AG04450 (cell line): Measurements from ENCODE around the gene ADCY5. TPM values are rescaled to one million over a fixed set of nuclear protein-coding genes. Genes with fewer than 3 reads are reported as not detected.

Experiments used
- CTCF ChIA-PET: fragments of 300-600, 350-600 bp; formaldehyde crosslinking; extraction: SDS; loops from one replicate; lab custom pipeline; 2022; ENCODE audit warnings: antibody characterized with exemption, inconsistent platforms; lab: Charles Lee
- POLR2A ChIA-PET: fragments of 350-600 bp; formaldehyde crosslinking; extraction: SDS; loops from one replicate; lab custom pipeline; 2021; ENCODE audit warnings: antibody characterized with exemption, inconsistent platforms; lab: Yijun Ruan, JAX
- DNase-seq: peaks from one replicate; pipeline ENCODE4 v3.0.0-alpha.2; 2011; ENCODE audit warnings: low read depth, low spot score
- H3K27ac ChIP-seq: one replicate; pipeline ENCODE4 v1.5.1; 2012; ENCODE audit warnings: low read depth, low read length, control low read depth
- H3K27me3 ChIP-seq: one replicate; pipeline ENCODE4 v1.6.0; 2012; ENCODE audit warnings: low read length; ENCODE audit not compliant: control insufficient read depth, insufficient read depth
- H3K4me3 ChIP-seq: 2 replicates; pipeline ENCODE4 v1.5.1; 2011; ENCODE audit warnings: mild to moderate bottlenecking, low read depth, low read length, control low read depth
- H3K9me3 ChIP-seq: 2 replicates; pipeline ENCODE4 v1.5.1; 2012; ENCODE audit warnings: low read length; ENCODE audit not compliant: control insufficient read depth, insufficient read depth
- CTCF ChIP-seq: IDR thresholded peaks from 2 replicates; pipeline ENCODE4 v1.5.1; 2011; ENCODE audit warnings: low read depth, low read length, control low read depth, inconsistent platforms
- polyA plus RNA-seq: library from polyadenylated mRNA; depleted of rRNA; stranded (reverse); fragments of >200 nt; gene quantifications from 2 replicates; pipeline ENCODE4 v1.2.3, GENCODE V29; 2011

Gene ADCY5
- polyA plus RNA-seq, 1 experiment = 0.20 TPM

- no peak for TF ChIP-seq CTCF
- POLR2A ChIA-PET = no interaction called here
- CTCF ChIA-PET = interaction anchor here (0.9 kb wide), 1 partner anchor 103 kb away, joined by 3 read pairs; no protein-coding TSS in a partner anchor
- no peak for DNase-seq
- peaks cover 56% of the 10 kb centered on the region for H3K27me3 ChIP-seq
- H3K4me3 ChIP-seq = no peak overlapping the region
- H3K9me3 ChIP-seq = no peaks in the 10 kb centered on the region; the same call in 1 of the 2 replicates
- H3K27ac ChIP-seq = no peak overlapping the region
Measured at GRCh38 chr3:123432832-123433523, 15.9 kb downstream of the ADCY5 start.

- Histone ChIP-seq H3K27me3 (peaks cover 49% of the 10 kb centered on the region), H3K27ac (no peak overlapping the region), H3K9me3 (no peaks in the 10 kb centered on the region; the same call in 1 of the 2 replicates), H3K4me3 (no peak overlapping the region)
- POLR2A ChIA-PET = no interaction called here
- DNase-seq = no peak
- no peak for TF ChIP-seq CTCF
- CTCF ChIA-PET = interaction anchor here (0.6 to 0.9 kb wide), 2 partner anchors 102 to 186 kb away, joined by 3 read pairs; no protein-coding TSS in a partner anchor
Measured at GRCh38 chr3:123431658-123432324, 17.1 kb downstream of the ADCY5 start.

- no peak overlapping the region for H3K4me3 ChIP-seq
- H3K27ac ChIP-seq = no peak overlapping the region
- no peak for TF ChIP-seq CTCF
- ChIA-PET POLR2A (no interaction called here), CTCF (interaction anchor here (0.6 kb wide), 2 partner anchors 68 to 186 kb away, joined by 3 read pairs; no protein-coding TSS in a partner anchor)
- no peaks in the 10 kb centered on the region; the same call in 1 of the 2 replicates for H3K9me3 ChIP-seq
- peaks cover 50% of the 10 kb centered on the region for H3K27me3 ChIP-seq
- no peak for DNase-seq
Measured at GRCh38 chr3:123431007-123431657, 17.8 kb downstream of the ADCY5 start.

- Histone ChIP-seq H3K4me3 (no peak overlapping the region), H3K27me3 (peaks cover 53% of the 10 kb centered on the region), H3K9me3 (no peaks in the 10 kb centered on the region; the same call in 1 of the 2 replicates), H3K27ac (no peak overlapping the region)
- POLR2A ChIA-PET = no interaction called here
- no peak for DNase-seq
- TF ChIP-seq CTCF = no peak
- CTCF ChIA-PET = no interaction called here
Measured at GRCh38 chr3:123430266-123430665, 18.6 kb downstream of the ADCY5 start.
